Lower leg skin (tissue), 3 donors: ENCODE data around the gene NTF4.

ENCODE experiments used
- POLR2A ChIP-seq, 2 donors: fragments of 450-650 bp; IDR thresholded peaks; one replicate each; pipeline ENCODE4 v1.6.1; 2016 to 2017; ENCODE audit warnings: antibody characterized with exemption in 2 of 2, mild to moderate bottlenecking in 1 of 2, moderate library complexity in 1 of 2
- TF ChIP-seq, protein P1 (sequence below), 3 donors: fragments of 450-650 bp; IDR thresholded peaks; one replicate each; pipeline ENCODE4 v1.5.1; 2016; ENCODE audit warnings: antibody characterized with exemption in 3 of 3, mild to moderate bottlenecking in 3 of 3, moderate library complexity in 2 of 3

DNA sequence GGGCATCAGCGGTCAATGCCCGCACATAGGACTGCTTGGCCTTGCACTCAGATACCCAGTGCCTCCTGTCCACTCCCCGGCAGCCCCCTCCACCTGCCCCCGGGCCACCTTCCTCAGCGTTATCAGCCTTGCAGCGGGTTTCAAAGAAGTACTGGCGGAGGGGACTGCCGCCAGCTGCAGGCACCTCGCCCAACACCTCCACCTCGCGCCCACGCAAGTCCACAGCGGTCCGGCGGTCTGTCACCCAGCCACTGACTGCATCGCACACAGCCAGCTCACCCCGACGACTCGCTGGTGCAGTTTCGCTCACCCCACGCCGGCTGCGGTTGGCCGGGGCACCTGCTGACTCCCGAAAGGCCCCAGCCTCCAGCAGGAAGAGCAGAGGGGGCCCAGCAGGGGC is 3.2 kb downstream of the NTF4 start:
- TF ChIP-seq, protein P1, sequence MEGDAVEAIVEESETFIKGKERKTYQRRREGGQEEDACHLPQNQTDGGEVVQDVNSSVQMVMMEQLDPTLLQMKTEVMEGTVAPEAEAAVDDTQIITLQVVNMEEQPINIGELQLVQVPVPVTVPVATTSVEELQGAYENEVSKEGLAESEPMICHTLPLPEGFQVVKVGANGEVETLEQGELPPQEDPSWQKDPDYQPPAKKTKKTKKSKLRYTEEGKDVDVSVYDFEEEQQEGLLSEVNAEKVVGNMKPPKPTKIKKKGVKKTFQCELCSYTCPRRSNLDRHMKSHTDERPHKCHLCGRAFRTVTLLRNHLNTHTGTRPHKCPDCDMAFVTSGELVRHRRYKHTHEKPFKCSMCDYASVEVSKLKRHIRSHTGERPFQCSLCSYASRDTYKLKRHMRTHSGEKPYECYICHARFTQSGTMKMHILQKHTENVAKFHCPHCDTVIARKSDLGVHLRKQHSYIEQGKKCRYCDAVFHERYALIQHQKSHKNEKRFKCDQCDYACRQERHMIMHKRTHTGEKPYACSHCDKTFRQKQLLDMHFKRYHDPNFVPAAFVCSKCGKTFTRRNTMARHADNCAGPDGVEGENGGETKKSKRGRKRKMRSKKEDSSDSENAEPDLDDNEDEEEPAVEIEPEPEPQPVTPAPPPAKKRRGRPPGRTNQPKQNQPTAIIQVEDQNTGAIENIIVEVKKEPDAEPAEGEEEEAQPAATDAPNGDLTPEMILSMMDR (IDR thresholded peaks at IDR 0.05) = no peak
- TF ChIP-seq POLR2A (IDR thresholded peaks at IDR 0.05) = no peak
